Activated effector memory CD4-positive, alpha-beta T cell treated with Interleukin-2 at 50 U/mL for 16 hours (primary cell): ENCODE measurements around the gene RHBDF2.
A peak's percentile ranks its signal among the peaks of the same experiment; 100 is the strongest.

Experiments used
- DNase-seq: peaks from one replicate; pipeline ENCODE4 v3.0.0-alpha.2; 2020

Gene RHBDF2

DNA sequence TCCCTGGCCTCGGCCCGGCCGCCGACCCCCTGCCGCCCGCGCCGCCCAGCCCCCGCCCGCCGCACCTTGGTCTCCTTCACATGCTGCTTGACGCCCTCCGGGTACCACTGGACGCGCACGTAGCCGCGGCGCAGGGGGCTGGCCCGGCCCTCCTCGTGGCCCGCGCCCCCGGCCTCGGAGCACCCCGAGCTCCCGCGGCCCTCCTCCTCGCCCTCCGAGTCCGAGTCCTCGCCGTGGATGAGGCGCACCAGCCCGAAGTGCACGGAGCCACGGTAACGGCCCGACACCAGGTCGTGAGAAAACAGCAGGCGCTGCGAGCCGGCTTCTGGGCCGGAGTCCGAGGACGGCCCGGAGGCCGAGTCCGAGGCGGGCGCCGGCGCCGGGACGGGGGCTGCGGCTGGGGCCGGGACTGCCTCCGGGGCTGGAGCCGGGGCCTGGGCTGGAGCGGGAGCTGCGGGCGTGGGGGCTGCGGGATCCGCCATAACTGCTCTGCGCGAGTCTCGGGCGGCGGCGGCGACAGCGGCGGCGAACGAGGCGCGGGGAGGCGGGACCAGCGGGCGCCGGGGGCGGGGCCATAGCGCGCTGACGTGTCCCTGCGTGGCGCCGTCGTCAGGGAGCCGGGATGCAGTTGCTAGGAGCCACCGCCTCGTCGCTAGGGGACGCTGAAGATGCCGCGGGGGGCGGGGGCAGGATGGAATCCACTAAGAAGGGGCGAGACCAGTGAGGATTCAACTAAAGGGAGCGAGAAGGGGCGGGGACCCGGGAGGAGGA, 48.4 kb downstream of the RHBDF2 start, which contains the start of gene UBE2O:
Gene UBE2O (minus strand): TSS at position 493 of the 771 bp plus-strand sequence. CDS start 11 bp downstream, at position 482.
- peak; percentile 89 for DNase-seq

DNA sequence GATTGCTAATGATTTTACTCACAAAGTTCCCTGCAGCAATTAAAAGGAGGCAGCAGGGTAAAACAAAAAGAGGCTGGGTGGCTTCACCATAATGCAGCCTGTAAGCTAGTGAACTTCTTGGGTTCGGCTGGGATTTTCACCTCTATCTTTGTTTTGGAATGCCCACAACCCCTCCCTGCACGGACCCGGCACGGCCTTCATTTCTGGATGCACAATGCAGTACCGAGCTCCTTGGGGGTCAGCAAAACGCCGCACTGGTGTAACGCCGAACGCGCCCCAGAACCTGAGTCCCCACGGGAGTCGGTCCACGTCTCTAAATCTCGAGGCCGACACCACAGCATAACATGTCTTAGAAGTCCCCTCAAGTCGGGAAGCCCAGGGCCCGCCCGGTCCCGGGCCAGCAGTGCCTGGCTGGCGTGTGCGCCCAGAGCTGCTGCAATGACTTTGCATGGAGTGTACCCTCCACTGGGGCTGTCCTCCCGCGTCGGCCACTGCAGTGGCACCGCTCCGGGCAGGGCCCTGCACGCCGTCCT, 49.0 kb downstream of the RHBDF2 start:
- peak; percentile 5 for DNase-seq

- no peak for DNase-seq
Observed at GRCh38 chr17:76451506-76451905, 49.7 kb downstream of the RHBDF2 start.

- no peak for DNase-seq
Observed at GRCh38 chr17:76449126-76449525, 52.1 kb downstream of the RHBDF2 start.

DNA sequence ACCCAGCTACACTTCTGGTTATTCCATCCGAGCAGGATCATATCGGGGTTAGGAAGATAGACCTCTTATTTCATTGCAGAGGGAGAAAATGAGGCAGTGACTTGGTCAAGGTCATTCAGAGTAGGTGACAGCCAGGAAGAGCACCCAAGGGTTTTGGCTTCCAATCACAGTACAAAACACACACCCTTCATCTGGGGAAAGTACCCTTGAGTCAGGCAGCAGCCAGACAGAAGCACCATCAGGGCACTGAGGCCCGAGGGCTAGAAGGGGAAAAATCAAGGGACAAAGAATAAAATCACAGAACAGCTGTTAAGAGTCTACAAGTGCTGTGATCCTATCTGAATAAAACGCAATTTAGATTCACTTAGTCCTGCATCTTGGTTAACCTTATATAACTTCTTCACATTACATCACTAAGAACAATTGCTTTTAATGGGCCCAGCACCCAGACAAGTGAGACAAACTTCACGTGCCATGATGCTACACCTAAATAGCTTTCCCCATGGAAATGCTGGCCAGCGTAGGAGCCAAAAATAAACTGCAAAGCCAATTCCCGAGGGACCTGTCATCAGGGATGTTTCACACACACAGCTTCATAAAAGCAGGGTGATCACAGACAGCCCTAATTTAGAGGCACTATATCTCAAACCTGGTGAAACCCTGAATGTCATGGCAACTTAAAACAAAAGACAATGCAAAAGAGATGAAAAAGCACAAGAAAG, 53.1 kb downstream of the RHBDF2 start:
- no peak for DNase-seq

DNA sequence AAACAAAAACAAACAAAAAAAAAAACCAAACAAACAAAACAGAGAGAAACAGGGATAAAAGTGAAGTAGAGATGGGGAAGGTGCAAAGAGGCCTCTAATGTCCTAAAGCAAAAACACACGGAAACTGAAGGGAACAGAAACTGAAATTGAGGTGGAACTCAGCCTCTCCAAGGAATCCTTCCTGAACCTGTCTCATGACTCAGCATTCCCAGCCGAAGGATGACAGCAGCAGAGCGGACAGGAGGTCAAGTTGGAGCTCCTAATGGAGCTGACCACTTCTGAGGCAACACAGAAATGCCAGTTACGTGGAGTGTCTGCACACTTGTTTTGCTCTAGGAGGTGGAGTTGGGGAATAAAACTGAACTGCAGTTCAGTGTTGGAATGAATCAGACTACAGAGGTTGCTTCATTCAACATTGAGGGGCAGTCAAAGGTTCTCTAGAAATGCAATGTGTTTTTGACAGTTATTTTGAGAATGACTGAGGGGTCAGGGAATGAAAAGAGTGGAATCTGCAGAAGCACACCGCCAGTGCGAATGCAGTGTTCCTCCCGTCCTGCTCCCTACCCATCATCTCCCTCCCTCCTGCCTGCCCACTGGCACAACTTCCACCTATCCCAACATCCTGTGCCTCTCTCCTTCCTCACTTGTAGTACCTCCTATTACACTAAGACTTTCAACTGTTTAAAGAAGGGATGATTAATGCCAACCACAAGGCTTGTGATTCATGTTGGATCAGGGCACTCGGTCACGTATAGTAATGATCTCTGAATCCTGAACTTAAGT, 54.6 kb downstream of the RHBDF2 start:
- no peak for DNase-seq

DNA sequence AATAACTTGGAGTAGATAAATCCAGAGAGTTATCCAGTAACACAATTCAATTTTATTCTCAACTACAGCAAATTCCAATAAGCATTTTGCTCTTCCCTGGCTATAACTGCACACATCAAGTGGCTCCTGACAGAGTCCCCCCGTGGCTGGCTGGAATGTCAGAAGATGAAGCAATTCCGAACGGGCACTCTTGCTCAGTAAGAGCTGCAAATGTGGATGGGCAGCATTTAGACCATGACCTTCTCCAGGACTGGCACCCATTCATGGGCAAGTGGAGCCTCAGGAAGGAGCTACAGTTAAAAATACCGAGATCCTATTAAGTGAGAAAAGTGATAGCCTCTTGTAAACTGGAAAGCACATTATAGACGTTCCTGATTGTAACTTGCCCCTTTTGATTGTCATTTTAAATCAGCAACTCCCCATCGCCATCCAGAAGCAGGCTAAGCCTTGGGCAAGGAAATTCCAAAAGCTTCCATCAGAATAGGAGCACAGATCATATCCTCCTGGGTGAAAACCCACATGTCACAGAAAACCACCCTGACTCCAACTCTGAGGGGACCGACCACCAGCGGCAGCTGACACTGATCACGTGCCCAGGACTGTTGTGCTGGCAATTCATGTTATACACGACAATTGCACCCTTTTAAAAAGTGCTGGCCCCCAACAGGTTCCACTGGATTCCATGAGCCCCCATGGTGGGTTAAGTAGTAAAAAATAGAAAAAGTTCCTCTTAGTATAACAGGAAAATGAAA, 55.4 kb downstream of the RHBDF2 start:
- DNase-seq = no peak

DNA sequence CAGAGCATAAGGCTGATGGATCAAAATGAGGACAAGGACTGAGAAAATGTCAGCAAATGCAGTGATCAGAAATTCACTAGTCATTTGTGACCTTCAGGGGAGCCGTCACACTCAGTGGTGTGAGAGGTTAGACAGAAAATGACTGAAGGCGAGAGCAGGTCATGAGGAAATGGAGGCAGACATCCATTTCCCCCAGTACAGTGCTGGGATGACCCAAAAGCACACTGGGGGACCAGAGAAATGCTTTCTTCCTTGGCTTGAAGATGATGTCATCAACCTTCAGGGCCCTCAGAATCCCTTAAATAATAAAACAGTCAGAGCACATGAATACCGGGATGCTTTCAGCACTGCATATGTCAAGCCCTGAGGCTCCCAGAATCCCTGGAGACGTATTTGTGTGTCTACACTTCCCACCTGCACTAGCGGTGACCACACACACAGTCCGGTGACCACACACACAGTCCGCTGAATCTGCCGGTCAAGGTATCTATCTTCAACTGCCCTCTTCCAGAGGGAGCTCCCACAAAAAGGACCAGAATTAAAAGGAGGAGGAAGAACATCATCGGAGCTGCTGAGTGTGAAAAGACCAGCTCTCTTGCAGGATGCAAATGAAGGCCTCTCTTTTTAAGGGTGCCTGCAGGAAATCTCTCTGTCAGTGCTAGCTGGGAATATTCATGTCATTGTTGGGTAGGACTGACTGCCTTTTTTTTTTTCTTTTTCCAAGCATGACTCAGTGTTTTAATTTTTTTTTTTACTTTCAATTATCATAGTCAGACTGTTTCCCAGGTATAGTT, 56.5 kb downstream of the RHBDF2 start:
- DNase-seq = no peak

DNA sequence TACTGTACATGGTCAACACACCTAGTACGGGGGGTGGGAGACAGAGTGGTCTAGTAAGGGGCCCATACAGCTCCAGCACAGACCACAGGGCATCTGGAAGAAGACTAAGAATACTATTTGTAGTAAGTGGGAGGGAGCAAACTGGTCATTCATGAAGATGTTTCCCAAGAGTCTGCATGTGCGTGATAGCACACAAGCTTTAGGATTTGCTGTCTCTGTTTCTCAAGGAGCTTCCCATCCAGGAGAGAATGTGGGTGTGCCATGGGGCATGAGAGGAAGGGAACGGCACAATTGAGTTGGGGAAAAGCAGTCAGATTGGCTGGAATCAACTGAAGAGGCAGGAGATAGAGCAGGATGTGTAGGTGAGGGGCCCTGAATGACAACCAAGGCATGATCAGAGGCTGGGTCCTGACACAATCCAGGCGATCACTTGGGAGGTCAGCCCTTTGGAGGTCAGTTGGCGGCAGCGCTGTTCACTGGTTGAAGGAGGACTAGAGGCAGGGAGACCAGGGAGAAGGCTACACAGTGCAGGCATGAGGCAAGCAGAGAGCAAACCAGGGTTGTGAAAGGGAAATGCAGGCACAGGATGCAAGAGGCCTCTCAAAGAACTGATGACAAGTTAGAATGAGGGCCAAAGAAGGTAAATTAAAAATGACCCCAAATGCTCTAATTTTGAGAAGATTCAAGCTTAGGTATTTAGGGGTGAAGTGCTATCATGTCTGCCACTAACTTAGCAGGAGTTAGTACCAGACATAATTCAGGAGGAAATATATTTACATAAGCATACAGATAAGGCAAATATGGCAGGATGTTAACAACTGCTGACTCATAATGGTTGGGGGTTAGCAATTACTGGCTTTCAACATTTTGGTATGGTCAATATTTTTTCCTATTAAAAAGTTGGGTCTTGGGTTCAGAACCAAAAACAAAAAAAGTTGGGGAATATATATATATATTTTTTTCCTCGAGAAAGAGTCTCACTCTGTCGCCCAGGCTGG, 58.6 kb downstream of the RHBDF2 start:
- no peak for DNase-seq

DNA sequence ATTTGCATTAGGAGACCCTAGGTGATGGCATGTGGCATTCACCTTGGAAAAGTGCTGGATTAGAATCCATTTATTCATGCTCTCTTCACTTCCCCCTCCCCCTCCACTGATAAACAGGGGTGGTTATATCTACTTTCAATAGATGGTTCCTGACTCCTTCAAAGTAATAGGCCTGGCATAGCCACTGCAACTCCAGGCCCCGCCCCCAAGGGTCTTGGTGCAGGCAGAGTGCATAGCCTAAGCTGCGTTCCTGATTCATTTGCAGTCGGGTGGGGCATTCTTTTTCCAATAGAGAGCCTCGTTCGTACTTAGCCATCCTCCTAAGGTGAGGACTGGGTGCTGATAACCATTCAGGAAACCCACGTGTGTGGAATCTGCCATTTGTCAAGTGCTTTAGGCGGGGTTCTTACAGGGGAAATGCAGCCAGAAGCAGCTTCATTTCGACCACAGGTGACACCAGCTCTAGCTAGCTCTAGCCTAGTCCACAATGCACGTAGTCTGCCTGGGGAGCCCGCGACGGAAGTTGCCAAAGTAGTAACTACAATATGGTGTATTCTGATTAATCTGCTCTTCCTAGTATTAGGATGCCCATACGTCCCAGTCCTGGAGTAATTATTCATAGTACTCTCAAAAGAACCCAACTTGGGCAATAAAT, 59.4 kb downstream of the RHBDF2 start:
- DNase-seq = no peak

- DNase-seq = no peak
Observed at GRCh38 chr17:76440751-76441362, 60.4 kb downstream of the RHBDF2 start.

GRCh38 chr17:76439314-76439928, 61.8 kb downstream of the RHBDF2 start:
- no peak for DNase-seq

GRCh38 chr17:76438906-76439305, 62.3 kb downstream of the RHBDF2 start:
- no peak for DNase-seq

GRCh38 chr17:76437467-76438402, 63.5 kb downstream of the RHBDF2 start:
- DNase-seq = no peak

DNA sequence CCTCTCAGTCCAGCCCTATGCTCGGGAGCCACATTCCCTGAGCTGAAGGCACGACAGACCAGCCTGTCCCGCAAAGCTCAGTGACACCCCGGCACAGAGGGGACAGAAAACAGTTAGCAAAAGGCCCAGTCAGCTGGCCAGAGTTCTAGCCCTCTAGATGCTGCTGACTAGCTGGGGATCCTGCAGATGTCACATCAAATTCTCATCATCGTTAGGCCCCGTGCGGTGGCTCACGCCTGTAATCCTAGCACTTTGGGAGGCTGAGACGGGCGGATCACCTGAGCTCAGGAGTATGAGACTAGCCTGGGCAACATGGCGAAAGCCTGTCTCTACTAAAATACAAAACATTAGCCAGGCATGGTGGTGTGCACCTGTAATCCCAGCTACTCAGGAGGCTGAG, 65.5 kb downstream of the RHBDF2 start:
- no peak for DNase-seq

DNA sequence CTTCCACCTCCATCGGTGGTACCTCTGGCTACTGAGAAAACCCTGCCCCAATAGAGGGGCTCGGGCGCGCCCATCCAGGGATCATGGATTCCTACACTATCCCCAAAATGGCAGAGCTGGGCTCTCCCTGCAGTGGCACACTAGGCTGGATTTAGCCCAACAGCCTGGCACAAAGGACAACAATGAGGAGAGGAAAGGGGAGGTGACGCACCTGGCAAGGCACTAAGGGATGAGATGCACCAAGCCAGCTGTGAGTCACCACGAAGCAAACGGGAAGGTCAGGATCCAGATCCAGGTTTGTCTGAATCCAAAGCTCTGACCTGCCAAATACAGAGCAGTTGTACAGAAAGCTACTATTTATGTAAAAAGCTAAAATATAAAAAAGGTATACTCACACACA, 66.4 kb downstream of the RHBDF2 start:
- DNase-seq = no peak

DNA sequence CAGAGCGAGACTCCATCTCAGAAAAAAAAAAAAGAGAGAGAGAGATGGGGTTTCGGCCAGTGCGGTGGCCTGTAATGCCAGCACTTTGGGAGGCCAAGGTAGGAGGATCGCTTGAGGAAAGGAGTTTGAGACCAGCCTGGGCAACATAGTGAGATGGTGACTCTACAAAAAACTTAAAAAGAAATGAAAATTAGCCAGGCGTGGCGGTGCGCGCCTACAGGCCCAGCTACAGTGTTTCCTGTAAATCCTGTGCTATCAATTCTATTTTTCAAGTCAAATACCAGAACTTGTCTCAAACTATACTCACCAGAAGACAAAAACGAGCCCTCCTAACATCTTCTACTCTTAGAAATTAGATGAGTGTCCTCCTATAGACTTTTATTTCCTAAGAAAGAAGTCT, 67.5 kb downstream of the RHBDF2 start:
- no peak for DNase-seq
